GM10266 (cell line): Measurements from ENCODE around the gene DCTN2.
"Not testable (repeated sequence)": the region's sequence is repeated elsewhere in the genome, so short reads cannot be mapped to it uniquely, and the experiment has no call there.

Experiments used
- DNase-seq: peaks from one replicate; pipeline ENCODE4 v3.0.0; 2012; ENCODE audit errors: extremely low spot score
- CTCF ChIP-seq: IDR thresholded peaks from 2 replicates; pipeline ENCODE4 v1.5.1; 2012; ENCODE audit warnings: mild to moderate bottlenecking, low read depth; ENCODE audit not compliant: control insufficient read depth, insufficient read depth; ENCODE audit errors: missing control alignments

Gene DCTN2

GRCh38 chr12:57496822-57497221 lies 50.2 kb downstream of the DCTN2 start:
- DNase-seq: no peak
- no peak for TF ChIP-seq CTCF

- not testable (repeated sequence) for DNase-seq
These were observed 51.8 kb downstream of the DCTN2 start for GRCh38 chr12:57495051-57495701.

GRCh38 chr12:57491393-57492280 lies 55.4 kb downstream of the DCTN2 start:
- no peak for TF ChIP-seq CTCF
- DNase-seq: no peak

GRCh38 chr12:57490126-57490525 lies 56.9 kb downstream of the DCTN2 start:
- DNase-seq: no peak
- no peak for TF ChIP-seq CTCF

GRCh38 chr12:57489157-57489641 lies 57.8 kb downstream of the DCTN2 start:
- TF ChIP-seq CTCF: no peak
- DNase-seq: no peak

GRCh38 chr12:57488402-57489156 lies 58.4 kb downstream of the DCTN2 start:
- DNase-seq: no peak
- no peak for TF ChIP-seq CTCF

GRCh38 chr12:57487597-57488401 lies 59.2 kb downstream of the DCTN2 start, which contains the start of gene MARS1:
Gene MARS1 (plus strand): TSS chr12:57488068. CDS start chr12:57488091, 23 bp downstream.
- peak; percentile 35 for TF ChIP-seq CTCF
- DNase-seq: peak; percentile 93
